Head of caudate nucleus (tissue), 42 donors: Measurements from ENCODE around the gene SLC44A3.

Experiments used
- DNase-seq, 42 donors: peaks; one replicate each; pipeline versions ENCODE4 v3.0.0 to v3.0.0-alpha.2; 2020 to 2021; ENCODE audit warnings: mixed read lengths in 7 of 42
- intact Hi-C: fragments of 100-400 bp; cut with DNase I; formaldehyde crosslinking; loops from one replicate; pipeline ENCODE4 v1.15.0; 2022

SLC44A3 gene

DNA sequence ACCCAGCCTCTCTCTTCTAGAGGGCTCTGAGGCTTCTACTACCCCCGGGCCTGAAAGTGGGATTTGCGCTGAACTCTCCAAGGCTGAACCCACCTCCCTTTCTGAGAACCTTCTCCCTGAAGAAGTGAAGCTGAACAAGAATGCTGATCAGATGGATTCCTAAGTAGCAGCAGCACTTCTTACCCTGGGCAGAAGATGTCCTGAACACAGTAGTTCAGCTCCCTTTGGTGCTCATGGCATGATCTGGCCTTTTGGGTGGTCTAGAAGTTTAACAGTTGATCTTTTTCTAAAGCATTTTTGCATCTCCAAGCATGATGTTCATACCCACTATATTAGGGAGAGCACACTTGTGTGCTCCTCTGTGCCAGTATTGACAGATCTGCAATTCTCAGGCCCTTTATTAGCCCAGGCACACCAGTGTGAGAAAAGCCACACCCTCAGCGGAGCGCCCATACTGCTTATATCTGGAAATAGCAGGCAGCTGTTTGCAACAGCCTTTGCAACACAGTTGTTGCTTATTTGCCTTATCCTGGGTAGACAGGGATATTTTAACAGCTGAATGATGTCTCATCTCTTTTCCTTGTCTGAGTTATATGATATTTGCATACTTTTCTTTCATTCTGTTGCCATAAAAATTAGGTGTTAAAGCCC, 72.6 kb downstream of the SLC44A3 start:
- DNase-seq = no peak
- intact Hi-C loops = no loop called here

DNA sequence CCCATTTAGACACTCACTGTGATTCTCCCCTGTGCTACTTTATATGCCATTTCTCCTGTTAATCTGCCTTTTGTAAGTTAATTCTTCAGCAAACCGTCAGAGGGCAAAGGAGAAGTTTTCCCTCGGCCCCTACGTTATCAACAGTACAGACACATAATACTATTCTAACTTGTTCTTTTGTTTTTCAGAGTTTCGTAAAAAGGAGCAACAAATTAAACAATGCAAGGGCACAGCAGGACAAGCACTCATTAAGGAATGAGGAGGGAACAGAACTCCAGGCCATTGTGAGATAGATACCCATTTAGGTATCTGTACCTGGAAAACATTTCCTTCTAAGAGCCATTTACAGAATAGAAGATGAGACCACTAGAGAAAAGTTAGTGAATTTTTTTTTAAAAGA, 74.5 kb downstream of the SLC44A3 start:
- intact Hi-C loops = no loop called here

GRCh38 chr1:94895518-94895917, 75.4 kb downstream of the SLC44A3 start:
- DNase-seq = no peak

More for the DNA sequence above, 74.5 kb downstream of the SLC44A3 start:
- DNase-seq = no peak

DNA sequence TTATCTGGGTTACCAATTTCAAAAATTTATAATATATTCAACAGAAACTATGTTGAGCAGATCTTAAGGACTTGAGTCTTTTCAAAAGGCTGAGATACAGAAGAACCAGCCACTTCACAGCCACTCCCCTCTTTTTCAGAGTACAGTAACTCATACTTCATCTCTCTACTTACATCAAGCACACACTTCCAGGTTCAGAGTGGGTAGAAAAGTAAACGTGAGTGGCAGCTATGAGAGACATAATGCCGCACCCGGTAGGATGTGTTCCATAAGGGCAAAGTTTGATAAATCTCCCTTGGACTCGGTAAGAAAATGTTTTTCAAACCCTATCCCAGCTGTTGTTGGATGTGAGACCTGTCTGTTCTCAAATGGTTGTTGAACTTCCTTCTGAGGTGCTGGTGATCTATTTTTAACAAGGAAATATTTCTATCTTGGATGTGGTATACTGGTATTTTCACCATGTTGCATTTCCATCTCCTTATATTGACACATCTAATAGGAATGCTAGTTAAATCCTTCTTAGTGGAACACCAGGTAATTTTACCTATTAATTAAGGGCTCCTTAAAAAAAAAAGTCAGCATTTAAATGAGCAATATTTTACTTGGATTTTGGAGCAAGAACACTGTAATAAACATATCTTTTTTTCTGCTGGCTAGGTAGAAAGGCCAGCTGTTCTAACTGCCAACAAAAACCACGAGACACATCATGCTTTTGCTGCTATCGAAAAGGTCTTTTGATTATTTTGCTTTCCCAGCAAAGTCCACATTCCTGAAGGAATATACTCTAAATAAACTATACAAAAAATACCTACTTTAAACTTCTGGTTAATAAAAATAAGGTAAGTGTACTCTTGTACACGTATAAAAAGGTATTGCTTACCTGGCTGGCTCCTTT, 78.6 kb downstream of the SLC44A3 start:
- no peak for DNase-seq
- intact Hi-C loops = no loop called here

More at GRCh38 chr1:94895518-94895917, 75.4 kb downstream of the SLC44A3 start:
- intact Hi-C loops = no loop called here

- intact Hi-C loops = no loop called here
- no peak for DNase-seq
Observed at GRCh38 chr1:94899756-94900155, 79.6 kb downstream of the SLC44A3 start.

GRCh38 chr1:94901841-94902240, 81.7 kb downstream of the SLC44A3 start:
- intact Hi-C loops = no loop called here
- no peak for DNase-seq

DNA sequence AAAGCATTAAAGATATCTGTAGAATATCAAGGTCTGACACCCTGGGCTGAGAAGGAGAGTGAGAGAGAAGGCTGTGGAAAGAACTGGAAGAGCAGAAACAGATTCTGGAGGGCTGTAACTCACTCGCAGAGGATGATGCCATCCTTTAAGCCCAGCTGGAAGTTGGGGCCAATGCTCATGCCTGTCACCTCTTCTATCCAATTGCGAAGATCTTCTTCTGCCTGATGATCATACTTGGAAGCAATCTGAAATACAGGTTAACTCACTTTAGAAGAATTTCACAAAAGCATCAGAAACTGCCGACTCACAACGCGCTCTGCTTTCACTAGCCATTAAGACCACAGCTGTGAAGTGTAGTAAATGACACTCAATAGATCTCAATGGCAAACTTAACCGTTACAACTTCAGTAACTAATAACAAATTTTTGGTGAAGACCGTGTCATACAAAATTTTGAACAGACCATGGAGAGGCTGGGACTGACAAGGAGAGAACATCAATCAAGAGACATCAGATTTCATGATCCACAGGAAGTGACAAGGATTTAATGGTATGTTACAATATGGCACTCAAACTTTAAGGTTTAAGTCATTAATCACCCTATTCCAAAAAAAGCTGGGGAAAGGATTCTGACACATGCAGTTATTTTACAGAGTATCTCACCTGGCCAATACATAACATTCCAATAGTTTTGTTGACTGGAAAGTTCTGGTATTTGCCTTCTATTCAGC, 83.3 kb downstream of the SLC44A3 start:
- intact Hi-C loops = no loop called here
- DNase-seq = no peak

DNA sequence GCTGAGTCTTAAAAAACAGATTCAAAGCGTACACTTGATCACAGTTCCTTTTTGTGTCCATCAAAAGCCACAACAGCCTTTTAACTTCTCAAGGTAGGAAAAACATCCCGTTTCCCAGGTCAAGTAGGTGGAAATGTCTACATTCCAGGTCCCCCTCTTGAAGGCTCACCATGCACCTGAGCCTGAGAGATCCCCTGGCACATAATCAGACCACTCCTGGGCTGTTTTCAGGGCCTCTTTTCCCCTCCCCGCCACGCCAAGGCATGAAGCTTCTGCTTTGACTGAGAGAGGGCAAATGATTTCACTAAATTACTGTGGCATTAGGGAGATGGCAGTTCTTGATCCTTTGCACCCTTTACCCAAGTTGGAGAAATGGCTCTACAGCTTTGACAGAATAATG, 85.0 kb downstream of the SLC44A3 start:
- intact Hi-C loops = no loop called here

DNA sequence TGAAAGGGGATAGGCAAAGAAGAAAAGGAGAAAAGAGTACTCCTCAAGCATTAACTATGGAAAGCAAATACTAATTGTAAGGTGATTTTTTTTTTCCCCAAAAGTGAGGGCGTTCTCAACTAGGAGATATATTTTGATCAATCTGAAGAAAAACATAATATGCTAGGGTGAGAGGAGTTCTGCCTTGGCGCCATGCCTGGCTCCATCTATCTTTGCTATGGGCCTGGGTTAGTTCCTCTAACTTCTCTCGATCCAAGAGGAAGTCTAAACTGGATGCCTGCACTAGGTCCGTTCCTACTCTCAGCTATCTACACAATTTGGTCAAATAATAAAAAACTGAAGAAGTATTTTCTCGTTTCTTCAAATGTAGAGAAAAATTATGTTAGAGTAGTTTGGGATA, 86.2 kb downstream of the SLC44A3 start:
- DNase-seq = no peak
- intact Hi-C loops = no loop called here

More for the DNA sequence above, 85.0 kb downstream of the SLC44A3 start:
- DNase-seq = no peak

DNA sequence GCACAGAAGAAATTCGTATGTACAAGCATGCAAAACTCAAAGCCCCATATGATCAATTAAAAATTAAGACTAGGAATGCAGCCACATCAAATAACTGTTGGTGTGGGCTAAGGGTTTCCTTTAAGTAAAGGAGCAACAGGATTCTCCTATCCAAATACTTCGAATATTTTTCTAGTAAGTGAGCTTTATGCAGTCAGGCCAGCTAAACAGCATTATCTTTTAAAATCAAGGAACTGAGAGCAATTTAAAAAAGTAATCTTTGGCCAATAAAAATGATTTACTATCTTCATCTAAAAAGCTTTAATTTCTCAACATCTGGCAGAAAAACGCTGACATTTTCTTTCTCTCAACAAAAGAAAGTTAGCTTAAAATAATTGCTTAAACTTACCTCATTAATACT, 87.0 kb downstream of the SLC44A3 start:
- intact Hi-C loops = no loop called here
- no peak for DNase-seq

DNA sequence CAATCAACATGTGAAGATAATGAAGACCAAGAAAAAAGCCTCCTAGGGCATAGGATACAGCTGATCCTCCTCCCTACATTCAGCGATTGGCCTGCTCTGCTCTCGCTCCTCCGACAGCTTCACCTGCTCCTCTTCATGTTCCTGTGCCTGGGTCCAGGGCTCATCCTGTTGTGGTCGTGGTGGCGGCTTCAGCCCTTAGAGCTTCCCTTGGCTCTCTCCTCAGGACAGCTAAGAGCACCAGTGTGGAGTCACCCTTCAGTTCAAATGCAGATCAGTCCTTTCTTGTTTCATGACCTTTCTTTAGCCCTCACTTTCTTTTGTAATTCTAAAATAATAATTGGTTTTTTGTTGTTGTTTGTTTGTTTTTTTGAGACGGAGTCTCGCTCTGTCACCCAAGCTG, 88.0 kb downstream of the SLC44A3 start:
- intact Hi-C loops = no loop called here
- no peak for DNase-seq

DNA sequence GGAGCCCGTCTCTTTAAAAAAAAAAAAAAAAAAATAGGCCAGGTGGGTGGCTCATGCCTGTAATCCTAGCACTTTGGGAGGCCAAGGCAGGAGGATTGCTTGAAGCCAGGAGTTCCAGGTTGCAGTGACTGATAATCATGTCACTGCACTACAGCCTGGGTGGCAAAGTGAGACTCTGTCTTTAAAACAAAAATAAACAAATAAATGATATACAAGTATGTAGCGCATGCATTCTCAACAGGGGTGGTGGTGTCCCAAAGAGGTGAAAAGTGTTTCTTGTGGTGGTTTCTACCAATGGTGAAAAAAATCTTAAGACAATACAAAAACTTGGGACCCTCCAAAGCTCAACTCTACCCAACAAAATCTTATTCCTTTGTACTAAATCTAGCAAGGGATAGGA, 88.8 kb downstream of the SLC44A3 start:
- intact Hi-C loops = no loop called here
- DNase-seq = no peak

DNA sequence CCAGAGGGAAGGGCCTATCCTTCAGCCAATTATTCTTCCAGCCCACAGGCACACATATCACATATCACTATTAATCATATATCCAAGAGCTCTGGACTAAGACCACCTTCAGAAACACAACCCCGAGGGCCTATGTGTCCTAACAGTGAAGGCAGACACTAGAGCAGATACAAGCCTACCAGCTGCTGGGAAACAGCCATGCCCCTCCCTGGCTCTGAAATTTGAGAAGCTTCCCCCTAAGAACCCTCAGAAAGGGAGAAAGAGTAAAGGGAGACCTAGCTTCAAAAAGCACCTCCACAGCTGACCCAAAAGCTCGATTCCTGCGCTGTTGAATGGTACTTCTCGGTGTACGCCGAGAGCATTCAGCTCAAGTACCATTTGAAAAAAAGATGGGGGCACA, 89.3 kb downstream of the SLC44A3 start:
- no peak for DNase-seq
- intact Hi-C loops = no loop called here

- DNase-seq = no peak
- intact Hi-C loops = no loop called here
Observed at GRCh38 chr1:94912263-94913184, 92.4 kb downstream of the SLC44A3 start.

GRCh38 chr1:94917251-94917650, 97.1 kb downstream of the SLC44A3 start:
- no peak for DNase-seq

GRCh38 chr1:94919241-94920030, 99.3 kb downstream of the SLC44A3 start:
- DNase-seq = no peak
- intact Hi-C loops = no loop called here

More at GRCh38 chr1:94917251-94917650, 97.1 kb downstream of the SLC44A3 start:
- intact Hi-C loops = no loop called here

- intact Hi-C loops = no loop called here
- DNase-seq = no peak
Observed at GRCh38 chr1:94920061-94920460, 99.9 kb downstream of the SLC44A3 start.

- intact Hi-C loops = no loop called here
Observed at GRCh38 chr1:94921977-94922376, 101.8 kb downstream of the SLC44A3 start.

More at GRCh38 chr1:94921977-94922376, 101.8 kb downstream of the SLC44A3 start:
- no peak for DNase-seq
